GM23248 (cell line): ENCODE results near the gene NMS. TPM values are rescaled to one million over a fixed set of nuclear protein-coding genes. Genes with fewer than 3 reads are reported as not detected.

ENCODE experiments used
- DNase-seq: peaks from one replicate; pipeline ENCODE4 v3.0.0-alpha.2; 2015
- H2AFZ ChIP-seq: fragments of 200-600 bp; sonication (generic); 2 replicates; pipeline ENCODE4 v1.6.1; 2016; ENCODE audit warnings: antibody characterized with exemption
- H3F3A ChIP-seq: fragments of 200-600 bp; sonication (generic); 2 replicates; pipeline ENCODE4 v1.6.1; 2016; ENCODE audit warnings: mild to moderate bottlenecking, antibody characterized with exemption, mixed run types; ENCODE audit not compliant: insufficient read depth
- H3K27ac ChIP-seq: fragments of 200-600 bp; sonication (generic); 2 replicates; pipeline ENCODE4 v1.5.1; 2016; ENCODE audit warnings: mild to moderate bottlenecking
- H3K27me3 ChIP-seq: fragments of 200-600 bp; sonication (generic); replicated peaks from 2 replicates; pipeline ENCODE4 v1.6.1; 2016; ENCODE audit warnings: mild to moderate bottlenecking; ENCODE audit not compliant: insufficient read depth
- H3K36me3 ChIP-seq: fragments of 200-600 bp; sonication (generic); 2 replicates; pipeline ENCODE4 v1.6.1; 2016; ENCODE audit warnings: low read depth, mild to moderate bottlenecking
- H3K4me1 ChIP-seq: fragments of 200-600 bp; sonication (generic); 2 replicates; pipeline ENCODE4 v1.6.1; 2016; ENCODE audit warnings: mild to moderate bottlenecking; ENCODE audit not compliant: insufficient read depth
- H3K4me2 ChIP-seq: fragments of 200-600 bp; sonication (generic); one replicate; pipeline ENCODE4 v1.6.1; 2016; ENCODE audit warnings: mild to moderate bottlenecking; ENCODE audit not compliant: unreplicated experiment
- H3K4me3 ChIP-seq: fragments of 200-600 bp; sonication (generic); 2 replicates; pipeline ENCODE4 v1.5.1; 2016; ENCODE audit warnings: mild to moderate bottlenecking
- H3K79me2 ChIP-seq: fragments of 200-600 bp; sonication (generic); 2 replicates; pipeline ENCODE4 v1.6.1; 2016; ENCODE audit warnings: mild to moderate bottlenecking; ENCODE audit not compliant: insufficient read depth
- H3K9ac ChIP-seq: fragments of 200-600 bp; sonication (generic); 2 replicates; pipeline ENCODE4 v1.6.1; 2016; ENCODE audit warnings: mild to moderate bottlenecking
- H3K9me2 ChIP-seq: fragments of 200-600 bp; sonication (generic); 2 replicates; pipeline ENCODE4 v1.6.1; 2016; ENCODE audit warnings: mixed run types, mild to moderate bottlenecking, moderate library complexity; ENCODE audit not compliant: insufficient read depth
- H3K9me3 ChIP-seq: fragments of 200-600 bp; sonication (generic); one replicate; pipeline ENCODE4 v1.6.1; 2017; ENCODE audit warnings: low read depth
- H4K20me1 ChIP-seq: fragments of 200-600 bp; sonication (generic); 2 replicates; pipeline ENCODE4 v1.6.0; 2016; ENCODE audit not compliant: insufficient read depth
- EZH2 ChIP-seq: fragments of 200-600 bp; sonication (generic); IDR thresholded peaks from 2 replicates; pipeline ENCODE4 v1.6.1; 2018; ENCODE audit warnings: antibody characterized with exemption, mild to moderate bottlenecking; ENCODE audit not compliant: insufficient read depth, poor library complexity, severe bottlenecking
- EZH2phosphoT487 ChIP-seq: fragments of 200-600 bp; sonication (generic); IDR thresholded peaks from 2 replicates; pipeline ENCODE4 v1.6.1; 2018; ENCODE audit warnings: antibody characterized with exemption, moderate library complexity, mild to moderate bottlenecking, low read depth; ENCODE audit not compliant: insufficient read depth
- WGBS, 2 experiments: methylation state at CpG; one replicate each; pipeline ENCODE4 v1.1.6; 2015 to 2017; ENCODE audit warnings: low lambda C conversion rate in 2 of 2, low coverage in 1 of 2; ENCODE audit errors: missing lambda C conversion rate in 2 of 2; 5-methylcytosine and 5-hydroxymethylcytosine counted together
- in situ Hi-C: fragments of 300-500 bp; cut with MboI; formaldehyde crosslinking; loops from 2 replicates; pipeline ENCODE4 v1.15.0; 2020
- polyA plus RNA-seq: library from polyadenylated mRNA; unstranded; fragments of >200 nt; fragmentation: Nextera tagmentation; extraction: Ambion mirVana; gene quantifications from 2 replicates; pipeline ENCODE4 v1.2.1, GENCODE V29; 2016
- total RNA-seq: library from RNA; depleted of rRNA; stranded (reverse); fragments of >200 nt; shearing (Covaris generic); gene quantifications from 2 replicates; pipeline ENCODE4 v1.2.3, GENCODE V29; 2014; rRNA removed

Gene NMS
- total RNA-seq (not detected in 2 replicates), polyA plus RNA-seq (not detected in 2 replicates)

DNA sequence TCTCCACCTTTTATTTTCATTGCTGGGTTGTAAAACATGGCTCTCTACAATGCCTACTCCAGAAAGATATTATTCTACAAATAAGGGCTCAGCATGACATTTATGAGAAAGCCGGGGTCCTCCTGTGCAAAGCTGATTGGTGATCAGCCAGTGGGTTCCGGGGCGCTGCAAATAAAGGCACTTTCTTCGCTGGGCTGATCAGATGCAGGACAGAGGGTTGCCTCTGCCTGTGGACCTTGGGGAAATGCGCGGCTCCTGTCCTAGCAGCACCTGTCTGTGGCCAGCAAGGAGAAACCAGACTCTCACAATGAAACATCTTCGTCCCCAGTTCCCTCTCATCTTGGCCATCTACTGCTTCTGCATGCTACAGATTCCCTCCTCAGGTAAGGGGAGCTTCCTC, at the start of gene NMS:
Gene NMS (plus strand): TSS at position 301 of the 400 bp plus-strand sequence. CDS start 7 bp downstream, at position 308.
- Histone ChIP-seq H3K36me3 (no peaks in the 10 kb centered on the region), H3K4me3 (no peak within 1 kb of the TSS), H3K4me2 (no peak within 1 kb of the TSS), H3K9ac (no peak within 1 kb of the TSS), H3K4me1 (no peaks in the 10 kb centered on the region), H3K27ac (no peak within 1 kb of the TSS), H3F3A (no peaks in the 10 kb centered on the region), H3K27me3 (0 out of 2 replicates have a peak, but pooled peaks cover 6% of the 10 kb centered on the region), H3K9me3 (no peaks in the 10 kb centered on the region), H4K20me1 (no peaks in the 10 kb centered on the region), H3K9me2 (no peaks in the 10 kb centered on the region), H3K79me2 (no peaks in the 10 kb centered on the region), H2AFZ (no peak within 1 kb of the TSS)
- in situ Hi-C loops: no loop called here
- no peak for DNase-seq
- no peak for TF ChIP-seq EZH2phosphoT487
- no peak for TF ChIP-seq EZH2
- WGBS, 2 experiments: 65 to 70% methylated on average over 7 of the region's 7 CpGs

DNA sequence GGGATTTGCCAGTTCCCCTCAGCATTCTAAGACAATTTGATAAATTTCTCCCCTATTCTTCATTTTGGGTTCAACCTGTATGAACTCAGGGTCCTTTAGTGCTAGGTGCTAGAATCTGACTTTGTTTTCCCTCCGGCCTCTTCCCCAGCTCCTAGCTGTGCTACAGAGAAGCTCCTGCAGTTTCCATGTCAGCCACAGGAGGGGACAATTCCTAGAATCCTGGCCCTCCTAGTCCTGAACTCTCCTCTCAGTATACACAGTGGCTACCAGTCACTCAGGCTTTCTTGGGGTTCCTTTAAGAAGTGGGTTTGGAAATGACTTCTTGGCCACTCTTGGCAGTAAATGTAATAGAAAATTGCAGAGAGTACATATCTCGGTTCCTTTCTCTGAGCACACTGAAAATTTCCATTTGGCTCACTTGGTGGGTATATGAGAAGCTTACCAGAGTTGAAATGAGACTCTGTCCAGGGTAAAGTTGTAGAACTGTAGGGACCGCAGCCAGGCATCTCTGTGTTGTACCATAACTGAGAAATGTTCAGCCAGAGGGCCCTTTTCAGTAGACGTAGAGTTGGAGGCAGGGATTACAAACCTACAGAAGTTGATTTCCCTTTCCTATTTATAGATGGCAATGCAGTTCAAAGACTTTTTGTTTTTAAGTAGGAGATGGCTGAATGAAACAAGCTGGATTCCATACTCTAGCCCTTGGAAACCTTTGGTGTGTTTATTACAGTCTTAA, 47.8 kb upstream of the NMS start:
- no peaks in the 10 kb centered on the region for H3K9me3 ChIP-seq
- in situ Hi-C loops: no loop called here
- no peaks in the 10 kb centered on the region for H3K79me2 ChIP-seq
- 72 to 79% methylated on average over 4 of the region's 4 CpGs for WGBS, 2 experiments
- no peaks in the 10 kb centered on the region; the same call in 1 of the 2 replicates for H3K27me3 ChIP-seq
- 0 out of 2 replicates have a peak, but pooled peaks cover 6% of the 10 kb centered on the region for H3F3A ChIP-seq
- peak; percentile 59 for DNase-seq
- no peak for TF ChIP-seq EZH2
- no peak for TF ChIP-seq EZH2phosphoT487
- H3K36me3 ChIP-seq: no peaks in the 10 kb centered on the region
- no peaks in the 10 kb centered on the region for H3K4me1 ChIP-seq
- H4K20me1 ChIP-seq: no peaks in the 10 kb centered on the region
- no peak overlapping the region for H3K4me2 ChIP-seq
- H2AFZ ChIP-seq: no peak overlapping the region
- no peak overlapping the region for H3K4me3 ChIP-seq
- no peak overlapping the region for H3K9ac ChIP-seq
- no peak overlapping the region for H3K27ac ChIP-seq
- H3K9me2 ChIP-seq: no peaks in the 10 kb centered on the region

GRCh38 chr2:100423631-100424030, 46.7 kb upstream of the NMS start:
- in situ Hi-C loops: no loop called here
- no peak for DNase-seq

DNA sequence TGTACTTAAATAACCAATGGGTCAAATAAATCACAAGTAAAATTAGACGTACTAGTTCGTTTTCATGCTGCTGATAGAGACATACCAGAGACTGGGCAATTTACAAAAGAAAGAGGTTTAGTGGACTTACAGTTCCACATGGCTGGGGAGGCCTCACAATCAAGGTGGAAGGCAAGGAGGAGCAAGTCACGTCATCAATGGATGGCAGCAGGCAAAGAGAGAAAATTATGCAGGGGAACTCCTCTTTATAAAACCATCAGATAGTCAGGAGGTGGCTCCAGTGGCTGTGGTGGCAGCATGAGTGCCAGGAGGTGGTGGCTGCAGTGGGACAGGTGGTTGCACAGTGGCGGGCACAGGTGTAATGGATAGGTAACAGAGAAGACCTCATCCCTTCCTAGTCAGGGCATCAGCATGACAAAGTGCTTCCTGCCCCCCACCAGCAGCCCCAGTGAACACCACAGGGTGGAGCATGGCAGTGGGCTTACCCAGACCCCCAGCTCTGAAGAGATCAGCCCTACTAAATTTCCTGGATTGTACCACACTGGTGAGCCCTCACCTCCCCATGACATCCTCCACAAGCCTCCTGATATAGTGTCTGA, 45.9 kb upstream of the NMS start:
- no peaks in the 10 kb centered on the region for H3F3A ChIP-seq
- no peak overlapping the region for H3K4me2 ChIP-seq
- no peaks in the 10 kb centered on the region for H3K9me3 ChIP-seq
- no peak overlapping the region for H3K27ac ChIP-seq
- no peak overlapping the region for H3K9ac ChIP-seq
- WGBS, 2 experiments: 72 to 78% methylated on average over 4 of the region's 4 CpGs
- no peaks in the 10 kb centered on the region for H3K36me3 ChIP-seq
- DNase-seq: no peak
- in situ Hi-C loops: no loop called here
- no peaks in the 10 kb centered on the region for H3K4me1 ChIP-seq
- no peak overlapping the region for H2AFZ ChIP-seq
- H3K27me3 ChIP-seq: peaks cover 7% of the 10 kb centered on the region; the same call in 1 of the 2 replicates
- H3K79me2 ChIP-seq: no peaks in the 10 kb centered on the region
- no peak overlapping the region for H3K4me3 ChIP-seq
- H3K9me2 ChIP-seq: no peaks in the 10 kb centered on the region
- TF ChIP-seq EZH2phosphoT487: no peak
- TF ChIP-seq EZH2: no peak
- H4K20me1 ChIP-seq: no peaks in the 10 kb centered on the region

More at GRCh38 chr2:100423631-100424030, 46.7 kb upstream of the NMS start:
- Histone ChIP-seq H3K79me2 (no peaks in the 10 kb centered on the region), H3K9ac (no peak overlapping the region), H3K4me1 (no peaks in the 10 kb centered on the region), H4K20me1 (no peaks in the 10 kb centered on the region), H3K27ac (no peak overlapping the region), H3K36me3 (no peaks in the 10 kb centered on the region), H3K9me2 (no peaks in the 10 kb centered on the region), H3F3A (no peaks in the 10 kb centered on the region), H3K9me3 (no peaks in the 10 kb centered on the region), H3K4me2 (no peak overlapping the region), H3K27me3 (peaks cover 4% of the 10 kb centered on the region; the same call in 1 of the 2 replicates), H3K4me3 (no peak overlapping the region), H2AFZ (no peak overlapping the region)
- TF ChIP-seq EZH2 (no peak), EZH2phosphoT487 (no peak)
- 31 to 56% methylated on average over 1 of the region's 1 CpG for WGBS, 2 experiments
